NCI-H2107 (cell line): Measurements from ENCODE around the gene EPB41L3.
"Not testable (repeated sequence)": the region's sequence is repeated elsewhere in the genome, so short reads cannot be mapped to it uniquely, and the experiment has no call there.

Source experiments
- DNase-seq: peaks from one replicate; lab custom pipeline; 2025; lab: John Stamatoyannopoulos, UW

EPB41L3 gene

DNA sequence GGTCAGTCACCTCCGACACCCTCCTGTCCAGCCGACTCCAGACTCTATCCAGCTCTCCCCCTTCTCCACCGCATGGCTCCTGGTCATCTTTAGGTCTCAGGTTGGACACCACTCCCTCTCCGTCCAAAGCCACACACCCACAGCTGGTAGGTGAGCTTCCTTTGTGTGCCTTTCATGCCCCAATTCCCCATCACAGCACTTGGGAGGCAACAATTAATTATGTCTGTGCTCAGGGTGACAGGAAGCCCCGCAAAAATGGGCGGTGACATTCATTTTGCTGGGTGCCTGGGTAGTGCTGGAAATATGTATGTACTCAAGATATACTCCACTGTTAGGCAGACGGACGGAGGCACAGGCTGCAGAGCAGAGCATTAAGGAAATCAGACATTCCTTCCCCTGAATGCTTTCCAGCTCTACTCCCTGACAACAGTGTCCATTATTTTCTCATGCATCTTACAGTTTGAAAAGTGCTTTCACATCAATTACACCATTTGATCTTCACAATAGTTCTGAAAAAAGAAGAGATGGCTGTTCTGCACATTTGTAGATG is 13.1 kb downstream of the EPB41L3 start:
- no peak for DNase-seq

DNA sequence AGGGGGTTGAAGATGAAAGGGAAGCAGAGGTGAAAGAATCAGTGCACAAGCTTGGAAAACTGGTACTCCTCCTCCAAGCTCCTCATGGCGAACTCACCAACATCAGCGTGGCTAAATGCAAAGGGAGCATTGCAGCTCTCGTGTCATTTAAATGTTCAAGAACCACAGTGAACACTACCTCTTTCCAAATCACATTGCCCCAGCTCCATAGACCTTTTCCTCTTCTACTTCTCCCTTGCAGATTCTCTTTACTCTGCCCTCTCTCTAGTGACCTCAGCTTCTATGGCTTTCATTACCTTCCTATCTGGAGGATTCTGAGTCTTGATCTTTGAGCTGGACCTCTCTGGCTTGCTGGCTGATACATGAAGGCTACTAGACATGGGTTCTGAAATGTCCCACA is 14.3 kb downstream of the EPB41L3 start:
- DNase-seq = no peak

DNA sequence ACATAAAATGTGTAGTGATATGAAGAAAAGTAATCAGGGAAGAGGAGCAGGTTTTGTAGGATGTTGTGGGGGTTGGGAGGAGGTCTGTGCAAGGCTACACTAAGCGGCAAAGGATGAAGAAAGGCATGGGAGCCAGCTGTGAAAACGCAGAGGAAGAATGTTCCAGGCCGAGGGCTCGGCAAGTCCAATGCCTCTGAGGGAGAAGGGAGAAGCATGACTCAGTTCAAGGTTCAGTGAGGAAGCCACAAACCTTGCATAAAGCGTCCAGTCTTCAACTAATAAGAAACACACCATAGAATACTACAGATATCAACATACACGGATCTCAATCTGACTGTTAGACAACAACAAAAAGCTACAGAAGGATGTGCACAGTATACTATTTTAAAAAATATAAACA is 16.2 kb downstream of the EPB41L3 start:
- DNase-seq = no peak

DNA sequence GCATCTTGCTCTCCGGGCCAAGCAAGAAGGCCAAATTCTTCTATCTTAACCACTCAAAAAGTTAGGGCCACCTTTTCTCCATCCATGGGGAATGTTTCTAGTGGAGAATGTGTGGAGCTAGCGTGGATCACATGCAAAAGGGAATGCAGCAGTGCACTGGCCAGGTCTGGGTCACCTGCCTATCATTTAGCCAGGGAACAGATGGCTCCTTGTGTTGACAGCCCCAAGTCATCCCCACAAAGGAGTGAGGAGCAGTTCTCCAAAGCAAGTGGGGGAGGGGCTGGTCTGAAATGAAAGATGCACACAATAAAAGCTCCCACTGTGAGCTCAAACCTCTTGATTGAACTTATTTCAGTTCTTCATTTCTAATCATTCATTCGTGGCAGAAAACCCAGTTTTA is 19.1 kb downstream of the EPB41L3 start:
- no peak for DNase-seq

DNA sequence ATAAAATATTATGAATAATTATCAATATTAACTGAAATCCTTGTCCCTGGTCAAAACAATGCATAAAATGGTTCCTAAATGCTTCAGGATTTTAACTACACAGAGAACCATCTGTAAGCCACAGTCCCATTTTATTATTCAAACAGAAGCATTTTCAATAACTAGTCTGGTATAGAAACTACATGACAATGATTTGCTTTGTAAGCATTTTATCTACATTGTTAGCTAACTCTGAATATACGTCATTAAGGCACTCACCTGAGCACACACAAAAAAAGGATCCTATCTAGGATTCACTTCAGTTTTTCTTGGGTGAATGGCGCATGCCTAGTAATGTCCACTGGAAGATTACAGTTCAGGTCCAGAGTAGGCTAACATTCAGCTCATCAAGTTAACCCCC is 22.8 kb downstream of the EPB41L3 start:
- DNase-seq = no peak

DNA sequence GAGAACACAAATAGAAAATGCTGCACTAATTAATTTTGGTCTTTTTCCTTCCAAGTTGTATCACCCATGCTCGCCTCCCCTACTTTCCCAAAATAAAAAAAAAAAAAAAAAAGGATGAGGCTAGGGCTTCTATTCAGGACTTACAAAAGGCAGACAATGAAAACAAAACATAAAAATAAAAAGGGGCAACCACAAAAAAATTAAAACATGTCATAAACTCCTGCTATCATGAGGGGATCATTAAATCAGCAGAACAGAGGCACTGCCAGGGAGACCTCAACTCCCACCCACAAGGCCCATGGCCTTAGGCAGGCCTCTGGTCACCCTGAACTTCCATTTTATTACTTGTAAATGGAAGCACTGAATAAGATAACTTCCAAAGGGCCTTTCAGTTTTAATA is 23.3 kb downstream of the EPB41L3 start:
- no peak for DNase-seq

DNA sequence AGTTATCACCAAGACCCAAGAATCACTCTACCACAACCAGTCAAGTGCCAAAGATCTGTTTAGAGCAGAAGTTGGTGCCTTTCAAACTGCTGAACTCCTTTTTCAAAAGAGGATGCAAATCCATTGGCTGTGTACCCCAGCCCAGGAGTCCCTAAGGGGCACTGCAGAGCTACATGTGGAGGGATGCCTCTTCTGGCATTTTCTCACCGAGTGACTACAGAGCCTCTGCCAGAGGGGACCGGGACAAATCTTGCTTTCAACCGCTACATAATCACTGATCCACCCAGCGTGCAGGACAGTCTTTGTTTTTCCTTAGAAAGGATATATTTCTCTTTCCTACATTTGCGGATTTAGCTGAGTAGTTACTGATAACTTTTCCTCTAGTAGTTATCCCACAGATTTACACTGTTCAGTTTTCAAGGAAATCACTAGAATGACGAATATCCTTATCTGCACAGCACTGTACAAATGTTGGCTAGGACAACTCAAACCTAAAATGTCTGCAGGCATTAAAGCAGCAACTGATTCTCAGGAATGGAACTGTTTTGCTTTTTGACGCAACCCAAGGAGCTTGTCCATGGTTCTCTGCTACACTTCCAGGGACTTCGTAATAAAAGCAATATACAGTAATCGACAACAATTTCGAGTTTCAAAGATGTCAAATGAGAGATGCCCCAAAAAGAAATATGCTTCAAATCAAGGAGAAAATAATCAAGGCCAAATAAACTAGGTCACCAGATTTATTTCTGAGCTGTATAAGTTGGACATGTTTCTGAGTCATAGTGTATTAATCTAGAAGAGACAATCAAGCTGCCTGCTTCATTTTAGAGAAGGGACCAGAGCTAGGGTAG is 24.1 kb downstream of the EPB41L3 start:
- no peak for DNase-seq

DNA sequence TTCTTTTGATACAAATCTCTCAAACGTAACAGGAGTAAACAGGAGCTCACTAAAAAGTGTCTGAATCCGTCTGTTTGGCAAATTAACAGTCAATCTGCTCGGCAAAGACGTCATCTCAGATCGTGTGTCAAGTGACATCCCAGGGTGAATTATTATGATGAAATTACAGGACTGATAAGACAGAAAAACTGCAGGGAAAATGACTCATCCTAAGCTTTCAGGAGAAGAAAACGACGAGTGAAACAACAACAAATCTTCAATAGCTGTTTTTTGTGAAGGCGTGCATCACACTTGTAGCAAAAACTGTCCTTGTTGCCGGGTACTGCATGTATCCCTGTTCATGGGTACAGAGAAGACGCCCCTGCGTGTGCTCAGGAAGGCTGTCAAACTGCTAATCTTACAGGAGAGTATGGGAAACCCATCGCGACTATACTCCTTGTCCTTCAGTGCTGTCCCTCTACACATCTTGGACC is 24.9 kb downstream of the EPB41L3 start:
- no peak for DNase-seq

DNA sequence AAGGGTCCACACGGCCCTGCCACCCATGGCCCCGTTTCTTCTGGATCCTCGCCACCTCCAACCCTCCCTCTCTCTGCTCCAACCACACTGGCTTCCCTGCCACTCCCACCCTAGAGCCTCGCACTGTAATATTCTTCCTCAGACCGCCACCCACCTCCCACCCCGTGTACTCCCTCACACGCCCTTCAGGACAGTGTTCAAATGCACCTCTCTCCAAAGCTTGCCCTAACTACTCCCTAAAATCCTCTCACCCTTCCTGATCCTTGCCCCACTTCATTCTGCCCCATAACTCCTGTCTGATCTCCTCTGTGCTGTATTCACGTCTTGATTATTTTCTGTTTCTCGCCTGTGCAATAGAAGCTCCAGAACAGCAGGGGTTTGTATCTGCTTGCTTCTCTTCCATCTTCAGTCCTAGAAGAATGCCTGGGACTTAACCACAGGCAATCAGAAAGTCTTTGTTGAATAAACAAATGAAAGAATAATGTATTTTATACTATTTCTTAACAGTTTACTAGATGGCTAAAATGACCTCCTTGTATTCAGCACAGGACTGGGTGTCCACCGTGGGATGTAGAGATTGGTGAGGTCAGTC is 25.5 kb downstream of the EPB41L3 start:
- DNase-seq = no peak

DNA sequence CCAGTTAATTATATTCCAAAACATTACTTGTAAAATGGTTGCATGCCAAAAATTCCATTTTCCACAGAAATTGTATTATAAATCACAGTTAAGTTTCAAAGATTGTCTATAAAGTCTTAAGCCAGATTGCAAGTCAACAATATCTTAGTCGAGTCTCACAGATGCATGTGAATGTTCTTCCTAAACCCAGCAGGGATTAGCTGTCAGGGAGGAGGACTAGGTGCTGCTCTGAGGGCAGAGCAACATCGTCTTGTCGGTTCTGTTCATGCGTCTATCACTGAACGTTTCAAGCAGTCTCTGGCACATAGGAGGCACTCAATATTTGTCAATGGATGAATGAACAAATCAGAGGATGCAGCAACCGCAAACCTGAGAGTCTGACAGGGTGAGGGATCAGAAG is 27.0 kb downstream of the EPB41L3 start:
- no peak for DNase-seq

DNA sequence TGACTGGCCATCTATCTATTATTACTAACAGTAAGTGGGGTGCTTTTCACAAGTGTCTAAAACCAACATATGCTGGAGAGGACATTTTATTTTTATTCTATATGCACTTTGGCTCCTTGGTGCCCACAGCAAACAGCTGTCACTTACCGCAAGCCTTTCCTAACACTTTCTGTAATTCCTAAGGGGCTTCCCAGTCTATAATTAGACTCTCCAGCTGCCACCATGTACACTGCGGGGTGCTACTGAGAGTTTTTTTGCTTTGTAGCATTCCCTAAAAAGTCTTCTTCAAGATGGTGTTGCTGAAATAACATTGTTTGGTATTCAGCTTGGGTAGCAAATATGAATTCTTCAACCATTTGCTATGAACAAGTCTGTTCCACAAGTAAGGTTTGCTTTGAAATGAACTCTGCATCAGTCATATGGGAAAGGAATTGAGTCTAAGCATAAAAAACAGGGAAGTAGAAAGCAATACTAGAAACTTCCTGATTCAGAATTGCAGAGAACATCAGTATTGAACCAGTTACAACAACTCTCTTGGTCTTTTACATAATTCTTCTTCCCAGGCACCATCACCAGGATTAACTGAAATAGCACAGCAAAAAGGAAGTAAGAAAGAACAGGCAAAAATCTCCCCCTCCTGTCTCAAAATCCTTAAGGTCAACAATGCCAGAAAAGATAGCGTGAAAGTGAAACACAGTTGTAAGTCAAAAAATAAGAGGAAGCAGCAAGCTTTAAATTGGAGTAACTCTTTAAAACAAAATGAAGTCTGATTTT is 28.6 kb downstream of the EPB41L3 start:
- DNase-seq = no peak

DNA sequence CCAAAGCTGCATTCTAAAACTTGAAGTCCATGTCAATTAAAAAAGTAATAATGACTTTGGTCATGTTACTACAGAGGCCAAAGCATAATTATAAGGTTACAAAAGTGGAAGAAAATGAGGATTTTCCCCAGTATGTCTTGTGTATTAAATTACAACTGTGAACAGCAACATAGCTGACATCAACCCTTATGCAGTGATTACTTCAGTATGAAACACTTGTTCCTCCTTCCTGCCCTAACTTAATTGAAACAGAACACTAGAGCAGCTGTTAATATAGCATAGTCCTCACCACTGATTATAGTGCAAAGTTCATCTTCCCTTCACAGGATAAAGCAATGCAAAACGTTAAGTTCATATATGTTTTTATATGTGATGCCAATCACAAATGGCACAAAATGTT is 29.9 kb downstream of the EPB41L3 start:
- no peak for DNase-seq

DNA sequence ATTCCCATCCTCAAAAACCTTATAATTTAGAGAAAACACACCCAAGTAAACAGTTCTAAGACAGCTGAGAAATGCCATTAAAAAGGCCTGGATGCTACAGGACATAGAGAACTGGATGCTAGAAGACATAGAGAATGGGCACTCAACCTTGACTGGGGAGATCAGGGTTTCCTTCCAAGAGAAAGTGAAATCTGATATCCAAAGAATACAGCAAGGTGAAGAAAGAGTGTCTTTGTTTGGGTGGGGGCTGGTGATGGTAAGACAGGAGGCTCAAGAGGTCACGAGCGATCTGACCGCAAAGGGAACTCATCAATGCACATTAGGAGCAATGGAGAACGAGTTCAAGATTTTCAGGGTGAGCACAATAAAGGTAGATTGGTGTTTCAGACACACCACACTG is 31.6 kb downstream of the EPB41L3 start:
- DNase-seq = no peak

DNA sequence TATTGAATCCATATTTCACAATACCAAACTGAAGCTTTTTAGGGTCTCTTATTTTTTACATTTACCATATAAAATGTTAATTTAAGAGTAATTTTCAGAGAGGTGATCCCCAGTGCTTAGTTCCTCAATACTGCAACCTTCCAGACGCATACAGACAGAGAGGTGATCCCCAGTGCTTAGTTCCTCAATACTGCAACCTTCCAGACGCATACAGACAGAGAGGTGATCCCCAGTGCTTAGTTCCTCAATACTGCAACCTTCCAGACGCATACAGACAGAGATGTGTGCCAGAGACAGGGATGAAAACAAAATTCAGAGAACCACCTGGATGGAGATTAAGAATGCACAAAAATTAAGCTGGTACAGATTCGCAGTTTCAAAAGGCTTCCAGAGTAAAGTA is 32.3 kb downstream of the EPB41L3 start:
- DNase-seq = not testable (repeated sequence)

DNA sequence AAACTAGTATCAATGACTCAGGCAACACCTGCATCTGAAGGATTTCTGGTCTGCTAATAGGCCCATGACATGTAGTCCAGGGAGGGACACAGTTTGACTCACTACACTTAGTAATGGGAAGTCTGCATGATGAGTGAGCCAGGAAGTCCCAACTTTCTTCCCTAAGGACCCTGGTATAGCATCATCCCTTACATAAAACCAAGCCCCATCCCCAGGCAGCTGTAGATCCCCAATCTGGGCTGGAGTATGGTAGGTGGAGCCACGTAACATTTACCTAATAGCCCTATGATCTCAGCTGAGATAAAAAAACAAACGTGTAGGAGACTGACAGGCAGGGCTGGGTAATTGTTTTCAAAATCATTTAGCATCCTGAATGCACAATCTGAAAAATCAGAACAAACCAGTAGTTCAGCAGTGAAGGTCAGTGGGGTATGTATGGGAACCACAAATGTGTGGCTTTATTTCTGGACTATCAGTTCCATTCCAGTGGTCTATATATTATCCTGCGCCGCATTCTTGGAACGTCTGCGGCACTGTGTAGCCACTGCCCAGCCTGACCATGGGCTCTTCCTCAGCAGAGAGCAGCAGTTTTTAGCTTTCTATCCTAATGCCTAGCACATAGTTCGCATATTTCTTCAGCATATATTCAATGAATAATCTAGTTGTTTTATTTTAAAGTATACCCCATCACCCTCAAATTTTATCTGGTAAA is 33.5 kb downstream of the EPB41L3 start:
- DNase-seq = no peak

DNA sequence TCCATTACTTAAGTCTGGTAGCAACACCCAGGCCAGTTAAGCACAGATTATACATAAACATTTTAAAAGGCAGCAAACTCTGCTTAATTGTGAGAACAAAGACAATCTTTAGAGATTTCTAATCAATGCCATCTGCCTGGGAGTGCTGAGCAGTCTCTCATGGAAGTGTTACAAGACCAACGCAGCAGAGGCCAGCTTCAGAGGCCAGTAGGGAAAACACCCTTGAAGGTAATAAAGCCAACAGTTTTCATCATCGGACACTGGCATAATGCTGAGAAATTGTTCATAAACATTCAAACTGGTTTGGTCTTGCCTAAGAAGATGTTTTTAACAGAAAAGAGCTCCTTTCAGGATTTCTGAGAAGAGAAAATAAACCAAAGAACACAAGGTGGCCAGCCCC is 35.0 kb downstream of the EPB41L3 start:
- DNase-seq = no peak

DNA sequence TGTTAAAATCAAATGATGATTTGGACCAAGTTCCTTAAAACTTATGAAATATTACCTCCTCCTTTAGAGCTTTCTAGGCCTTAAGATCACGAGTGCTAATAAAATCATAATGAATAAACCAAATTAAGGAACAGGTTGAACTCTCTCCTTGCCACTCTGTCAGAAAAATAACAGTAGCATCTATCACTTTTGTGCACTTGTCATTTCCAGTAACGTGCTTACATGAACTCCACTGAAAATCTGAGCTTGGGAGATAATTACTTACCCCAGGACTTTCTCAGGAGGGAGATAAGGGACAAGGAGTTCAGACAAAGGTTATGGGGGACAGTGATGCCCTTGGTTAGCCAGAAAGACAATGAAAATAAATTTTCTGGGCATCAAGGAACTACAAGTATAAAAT is 36.0 kb downstream of the EPB41L3 start:
- no peak for DNase-seq

DNA sequence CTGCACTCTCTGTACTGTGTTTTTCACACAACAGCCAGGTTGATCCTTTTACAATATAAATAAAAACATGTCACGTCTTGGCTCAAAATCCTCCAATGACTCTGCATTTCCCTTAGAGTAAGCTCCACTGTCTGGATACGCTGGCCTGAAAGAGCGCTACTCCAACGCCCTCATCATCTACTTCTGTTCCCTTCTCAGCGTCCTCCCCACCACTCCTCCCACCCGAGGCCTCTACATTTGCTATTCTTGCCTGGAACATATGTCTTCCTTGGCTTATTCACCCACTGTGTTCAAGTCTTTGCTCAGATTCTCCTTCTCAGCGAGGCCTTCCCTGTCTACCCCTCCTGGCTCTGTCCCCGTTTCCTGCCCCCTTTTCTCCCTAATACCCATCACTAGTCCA is 37.6 kb downstream of the EPB41L3 start:
- no peak for DNase-seq

DNA sequence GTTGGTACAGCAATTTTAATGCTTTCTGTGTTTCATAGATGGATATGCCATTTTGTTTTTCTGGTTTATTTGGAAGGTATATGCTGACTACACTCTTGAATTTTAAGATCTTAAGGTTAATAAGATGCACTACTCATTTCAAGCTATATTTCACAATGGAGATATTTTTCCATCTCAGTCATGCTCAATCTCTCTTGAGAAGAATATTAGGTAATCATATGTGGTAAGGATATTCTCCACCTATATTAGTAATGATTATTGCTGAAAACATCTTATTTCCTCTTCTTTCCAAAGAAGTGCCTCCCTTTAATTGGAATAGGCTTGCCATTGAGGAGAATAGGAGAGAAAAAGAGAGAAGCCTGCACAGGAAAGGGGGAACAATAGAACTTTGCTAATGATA is 40.1 kb downstream of the EPB41L3 start:
- no peak for DNase-seq

DNA sequence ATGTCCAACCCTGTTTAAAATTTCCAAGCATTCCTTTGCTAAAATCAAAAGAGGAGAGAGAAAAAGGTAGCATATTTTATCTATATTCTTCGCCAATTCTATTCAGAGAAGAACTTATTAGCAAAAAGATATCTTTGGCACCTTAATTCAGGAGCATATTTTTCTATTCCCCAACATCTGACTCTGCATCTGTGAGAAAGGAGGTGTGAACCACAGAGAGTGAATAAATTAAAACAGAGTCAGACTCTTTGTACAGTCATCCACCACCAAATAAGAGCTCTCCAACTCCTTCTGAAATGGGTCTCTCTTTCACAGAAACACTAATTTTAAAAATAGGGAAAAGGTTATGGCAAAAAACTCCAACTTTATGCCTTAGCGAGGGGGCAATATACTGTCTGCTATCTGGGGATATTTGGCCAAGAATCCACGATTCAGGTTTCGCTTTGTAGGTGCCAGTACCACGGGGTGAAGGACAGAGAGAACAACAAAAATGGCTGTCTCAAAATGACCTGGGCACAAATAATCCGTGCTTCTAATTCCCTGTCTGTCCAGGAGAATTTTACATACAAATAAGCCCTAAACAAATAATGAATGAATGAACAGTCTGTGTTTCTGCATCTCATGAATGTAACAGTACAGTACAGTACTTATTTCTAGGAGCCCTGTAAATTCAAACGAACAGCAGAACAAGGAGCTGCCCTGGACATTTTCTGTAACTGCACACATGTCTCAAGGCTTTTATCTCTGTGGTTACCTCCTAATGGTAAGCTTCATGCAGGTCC is 43.4 kb downstream of the EPB41L3 start:
- no peak for DNase-seq

DNA sequence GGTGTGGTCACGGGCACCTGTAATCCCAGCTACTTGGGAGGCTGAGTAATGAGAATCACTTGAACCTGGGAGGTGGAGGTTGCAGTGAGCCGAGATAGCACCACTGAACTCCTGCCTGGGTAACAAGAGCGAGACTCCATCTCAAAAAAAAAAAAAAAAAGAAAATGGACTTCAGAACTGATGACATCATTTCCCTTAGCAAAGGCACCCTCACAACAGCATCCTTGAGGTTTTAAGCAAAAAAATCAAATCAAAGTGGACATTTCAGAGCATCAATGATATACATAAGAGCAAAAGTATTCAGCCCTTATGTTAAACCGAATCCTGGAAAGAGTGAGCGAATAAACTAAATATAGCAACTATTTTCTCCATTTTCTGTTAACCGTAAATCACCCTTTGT is 45.3 kb downstream of the EPB41L3 start:
- DNase-seq = no peak
